Uterus (tissue), 4 donors: ENCODE data around the gene RRBP1. TPM values are rescaled to one million over a fixed set of nuclear protein-coding genes. Genes with fewer than 3 reads are reported as not detected.

Source experiments
- DNase-seq, 2 donors: peaks; one replicate each; pipeline ENCODE4 v3.0.0-alpha.2; 2019 to 2020
- H3K27ac ChIP-seq, 2 donors: fragments of 200-600 bp; sonication (generic); 1 replicate in 1 of 2; 2 replicates in 1 of 2; pipeline ENCODE4 v1.5.1; 2016 to 2018
- H3K27me3 ChIP-seq, 2 donors: fragments of 200-600 bp; sonication (generic); one replicate each; pipeline ENCODE4 v1.5.1; 2018 to 2019; ENCODE audit warnings: control low read depth in 1 of 2
- H3K36me3 ChIP-seq, 2 donors: fragments of 200-600 bp; sonication (generic); one replicate each; pipeline ENCODE4 v1.5.1; 2019; ENCODE audit warnings: control low read depth in 1 of 2
- H3K4me1 ChIP-seq, 2 donors: fragments of 200-600 bp; sonication (generic); one replicate each; pipeline ENCODE4 v1.5.1; 2018 to 2019; ENCODE audit warnings: control low read depth in 1 of 2
- H3K4me3 ChIP-seq, 2 donors: fragments of 200-600 bp; sonication (generic); 1 replicate in 1 of 2; 2 replicates in 1 of 2; pipeline ENCODE4 v1.5.1; 2018 to 2019; ENCODE audit warnings: mild to moderate bottlenecking in 1 of 2
- H3K9me3 ChIP-seq, 2 donors: fragments of 200-600 bp; sonication (generic); one replicate each; pipeline ENCODE4 v1.5.1; 2019; ENCODE audit warnings: control low read depth in 1 of 2
- CTCF ChIP-seq, 4 experiments: fragments of 200-600 bp in 2 of 4; fragments of 450-650 bp in 2 of 4; sonication (generic) in 2 of 4; IDR thresholded peaks; one replicate each; pipeline ENCODE4 v1.5.1; 2016 to 2019; ENCODE audit warnings: antibody characterized with exemption in 4 of 4, mild to moderate bottlenecking in 2 of 4, moderate library complexity in 1 of 4
- POLR2A ChIP-seq, 2 donors: fragments of 450-650 bp; IDR thresholded peaks; one replicate each; pipeline ENCODE4 v1.6.1; 2016; ENCODE audit warnings: antibody characterized with exemption in 2 of 2, mild to moderate bottlenecking in 1 of 2, moderate library complexity in 1 of 2
- intact Hi-C: fragments of 100-400 bp; cut with DNase I; formaldehyde crosslinking; loops from one replicate; pipeline ENCODE4 v1.15.1; 2023; ENCODE audit warnings: low total_unique reads
- total RNA-seq, 4 donors: library from RNA; depleted of rRNA in 3 of 4; stranded (reverse); fragments of >200 nt in 3 of 4; gene quantifications; one replicate each; pipeline versions ENCODE4 v1.1.0 to v1.2.4, GENCODE V29; 2014 to 2023
- donor health status: DM: yes; HTN: yes; CAD: no.

RRBP1 gene
- total RNA-seq, 4 donors from 2014 or later: 13.2 to 172 (median 96.9) TPM

- TF ChIP-seq POLR2A (IDR thresholded peaks at IDR 0.05) (no peak), CTCF (IDR thresholded peaks at IDR 0.05) (no peak)
- Histone ChIP-seq H3K9me3 (no peaks in the 10 kb centered on the region), H3K27ac (no peak overlapping the region), H3K36me3 (no peaks in the 10 kb centered on the region), H3K4me3 (no peak overlapping the region), H3K4me1 (peaks cover 9 to 16% of the 10 kb centered on the region in 2 donors), H3K27me3 (no peaks in the 10 kb centered on the region)
- no peak for DNase-seq
- intact Hi-C loops: no loop called here
Observed at GRCh38 chr20:17601957-17602356, 80.1 kb downstream of the RRBP1 start.

GRCh38 chr20:17598013-17598550, 84.0 kb downstream of the RRBP1 start:
- no peaks in the 10 kb centered on the region for H3K36me3 ChIP-seq
- H3K4me3 ChIP-seq: no peak overlapping the region
- intact Hi-C loops: no loop called here
- DNase-seq: no peak
- peaks cover 13 to 32% of the 10 kb centered on the region in 2 donors for H3K4me1 ChIP-seq
- H3K9me3 ChIP-seq: no peaks in the 10 kb centered on the region
- TF ChIP-seq POLR2A (IDR thresholded peaks at IDR 0.05) (no peak), CTCF (IDR thresholded peaks at IDR 0.05) (no peak)
- no peaks in the 10 kb centered on the region for H3K27me3 ChIP-seq
- no peak overlapping the region for H3K27ac ChIP-seq

- Histone ChIP-seq H3K9me3 (no peaks in the 10 kb centered on the region), H3K4me1 (peaks cover 4 to 20% of the 10 kb centered on the region in 2 donors), H3K27me3 (no peaks in the 10 kb centered on the region), H3K36me3 (no peaks in the 10 kb centered on the region), H3K4me3 (no peak overlapping the region), H3K27ac (peak overlapping the region in 1 of 2 donors; percentile 22)
- no peak for DNase-seq
- TF ChIP-seq CTCF (IDR thresholded peaks at IDR 0.05) (no peak), POLR2A (IDR thresholded peaks at IDR 0.05) (no peak)
- intact Hi-C loops: no loop called here
Observed at GRCh38 chr20:17595856-17596255, 86.2 kb downstream of the RRBP1 start.

- no peaks in the 10 kb centered on the region for H3K36me3 ChIP-seq
- no peaks in the 10 kb centered on the region for H3K27me3 ChIP-seq
- intact Hi-C loops: no loop called here
- no peak overlapping the region for H3K4me3 ChIP-seq
- no peak for TF ChIP-seq POLR2A (IDR thresholded peaks at IDR 0.05)
- TF ChIP-seq CTCF (IDR thresholded peaks at IDR 0.05): no peak
- no peak for DNase-seq
- H3K9me3 ChIP-seq: no peaks in the 10 kb centered on the region
- H3K4me1 ChIP-seq: peaks cover 4 to 32% of the 10 kb centered on the region in 2 donors
- peak overlapping the region; percentile 5 to 22 for H3K27ac ChIP-seq
Observed at GRCh38 chr20:17594443-17594842, 87.6 kb downstream of the RRBP1 start.

GRCh38 chr20:17593902-17594301, 88.1 kb downstream of the RRBP1 start:
- Histone ChIP-seq H3K27ac (peak overlapping the region in 1 of 2 donors; percentile 84), H3K9me3 (no peaks in the 10 kb centered on the region), H3K4me1 (peaks cover 4 to 34% of the 10 kb centered on the region in 2 donors), H3K36me3 (no peaks in the 10 kb centered on the region), H3K4me3 (no peak overlapping the region), H3K27me3 (no peaks in the 10 kb centered on the region)
- TF ChIP-seq POLR2A (IDR thresholded peaks at IDR 0.05): no peak
- TF ChIP-seq CTCF (IDR thresholded peaks at IDR 0.05): no peak
- DNase-seq: no peak
- intact Hi-C loops: no loop called here
